Heart left ventricle (tissue), 16 donors: ENCODE measurements around the gene NPIPA2. TPM values are rescaled to one million over a fixed set of nuclear protein-coding genes. Genes with fewer than 3 reads are reported as not detected.
A peak's percentile ranks its signal among the peaks of the same experiment; 100 is the strongest.
"Not testable (repeated sequence)": the region's sequence is repeated elsewhere in the genome, so short reads cannot be mapped to it uniquely, and the experiment has no call there.

Experiments used
- ATAC-seq, 4 donors: fragments of 200-7000 bp; cut with Tn5 transposase; one replicate each; pipeline ENCODE4 v1.9.1; 2020 to 2022; ENCODE audit warnings: moderate library complexity in 4 of 4, mild to moderate bottlenecking in 3 of 4, moderate number of reproducible peaks in 1 of 4
- DNase-seq, 5 donors: peaks; one replicate each; pipeline ENCODE4 v3.0.0-alpha.2; 2020
- H3K27ac ChIP-seq, 12 donors: fragments of 200-600 bp; sonication (generic) in 4 of 12; one replicate each; pipeline versions ENCODE4 v1.5.0 to v1.8.0; 2016 to 2022; ENCODE audit warnings: mild to moderate bottlenecking in 2 of 12
- H3K27me3 ChIP-seq, 9 donors: fragments of 200-600 bp; sonication (generic) in 2 of 9; one replicate each; pipeline versions ENCODE4 v1.5.1 to v1.8.0; 2016 to 2022; ENCODE audit warnings: mild to moderate bottlenecking in 3 of 9
- H3K36me3 ChIP-seq, 9 donors: fragments of 200-600 bp; sonication (generic) in 2 of 9; one replicate each; pipeline versions ENCODE4 v1.5.0 to v1.8.0; 2018 to 2022; ENCODE audit warnings: mild to moderate bottlenecking in 2 of 9
- H3K4me1 ChIP-seq, 12 donors: fragments of 200-600 bp; sonication (generic) in 4 of 12; one replicate each; pipeline versions ENCODE4 v1.5.0 to v1.8.0; 2016 to 2022; ENCODE audit warnings: mild to moderate bottlenecking in 3 of 12
- H3K4me3 ChIP-seq, 12 donors: fragments of 200-600 bp; sonication (generic) in 4 of 12; one replicate each; pipeline versions ENCODE4 v1.5.0 to v1.8.0; 2017 to 2022; ENCODE audit warnings: mild to moderate bottlenecking in 9 of 12, moderate library complexity in 4 of 12
- H3K9me3 ChIP-seq, 12 donors: fragments of 200-600 bp; sonication (generic) in 4 of 12; one replicate each; pipeline versions ENCODE4 v1.5.0 to v1.8.0; 2016 to 2022; ENCODE audit warnings: mild to moderate bottlenecking in 1 of 12
- WGBS, 4 donors: extraction: QIAGEN DNeasy Blood & Tissue Kit in 2 of 4; methylation state at CpG; one replicate each; pipeline versions ENCODE4 v1.1.5 to v1.1.7; 2013 to 2018; 5-methylcytosine and 5-hydroxymethylcytosine counted together
- intact Hi-C, 10 donors: fragments of 100-400 bp; cut with DNase I; formaldehyde crosslinking; loops; one replicate each; pipeline versions ENCODE4 v1.11.1 to v1.14.2; 2022
- polyA plus RNA-seq, 2 donors: library from polyadenylated mRNA; stranded (reverse); fragments of 200-250 nt; gene quantifications; one replicate each; pipeline ENCODE4 v1.2.3, GENCODE V29; 2013
- total RNA-seq, 9 donors: library from RNA; depleted of rRNA in 2 of 9; stranded (reverse); fragments of >200 nt in 2 of 9; fragmentation: NEBNext Ultra II Directional in 3 of 9; extraction: Animal tissue kit (Norgen Biotek cat#: 25700) in 3 of 9; gene quantifications; one replicate each; pipeline versions ENCODE4 v1.1.0 to v1.2.4, GENCODE V29; 2016 to 2023
- donor health status: ischemic (EF 13 %, LVEDD 7.1; RV severe dilation, severe dysfunction).
- donor health status: healthy with polysubstance abuse.
- donor health status: DM: no; HTN: yes; CAD: no.
- donor health status: DM: no; HTN: no; CAD: no.
- donor health status: ischemic (EF 25% LVEDD 6.9; RV normal size, moderate dysfunction).
- donor health status: ischemic (EF 25% LVEDD 5.7; RV mildly dilated, moderate dysfunction).
- donor health status: healthy.
- donor health status: DM: yes; HTN: yes; CAD: no.
- donor health status: ischemic (EF 35%, LVEDD 5.7; RV mildly dilated, moderate dysfunction).
- donor health status: nonischemic (EF 11% LVEDD 7.7; RV severe dilation, severe dysfunction).
- donor health status: DM: yes; HTN: yes; CAD: no.
- donor health status: PGD.
- donor health status: ischemic (EF 29% LVEDD 5.4; RV normal size, mild dysfunction).
- donor health status: nonischemic (EF 23%, LVEDD 6.1; RV moderate dilation, normal function).

The NPIPA2 gene
- total and polyA plus RNA-seq, 11 donors, result 0.47 to 3.3 (median 1.5) TPM; not detected in 3

DNA sequence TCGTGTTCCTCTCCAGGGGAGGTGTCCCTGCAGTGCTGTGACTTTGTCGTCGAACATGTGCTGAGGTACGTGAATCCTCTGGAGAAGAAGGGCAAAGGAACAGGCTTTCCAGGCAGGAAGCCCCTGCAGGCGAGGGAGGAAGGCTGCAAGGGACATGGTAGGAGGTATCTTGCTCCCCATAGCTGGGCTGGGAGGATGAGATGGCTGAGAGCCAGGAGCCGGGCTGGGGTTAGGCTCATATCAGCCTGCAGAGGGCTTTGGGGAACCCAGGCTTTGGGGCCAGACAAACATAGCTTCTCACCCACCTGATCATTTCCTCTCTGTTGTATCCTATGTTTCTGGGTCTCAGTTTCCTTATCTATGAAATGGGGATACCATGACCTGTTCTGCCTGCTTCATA lies 34.4 kb downstream of the NPIPA2 start:
- H3K4me3 ChIP-seq, DNase-seq, H3K27ac ChIP-seq, ATAC-seq, H3K27me3 ChIP-seq, H3K36me3 ChIP-seq, H3K9me3 ChIP-seq, H3K4me1 ChIP-seq, intact Hi-C loops: not testable (repeated sequence)
- WGBS, 4 donors, result no CpG with 5 or more reads among the region's 6 CpGs

GRCh38 chr16:14779368-14779877 lies 37.1 kb downstream of the NPIPA2 start:
- H3K27ac ChIP-seq, H3K4me3 ChIP-seq, H3K4me1 ChIP-seq, H3K9me3 ChIP-seq, intact Hi-C loops, H3K36me3 ChIP-seq, ATAC-seq, H3K27me3 ChIP-seq: not testable (repeated sequence)
- WGBS, 4 donors, result 72 to 80% methylated on average over 10 to 11 of the region's 11 CpGs; no CpG with 5 or more reads in 2 of the 4 donors
- DNase-seq, result peak in 3 of 5 donors; percentile 7 to 16 (median 12)

- H3K4me1 ChIP-seq, H3K4me3 ChIP-seq, H3K9me3 ChIP-seq, intact Hi-C loops, DNase-seq, H3K27ac ChIP-seq, H3K27me3 ChIP-seq, H3K36me3 ChIP-seq: not testable (repeated sequence)
- no CpG with 5 or more reads among the region's 1 CpG for WGBS, 4 donors
- ATAC-seq, result peak in 1 of 4 donors; percentile 24
Observed at GRCh38 chr16:14786180-14786579, 43.8 kb downstream of the NPIPA2 start.

DNA sequence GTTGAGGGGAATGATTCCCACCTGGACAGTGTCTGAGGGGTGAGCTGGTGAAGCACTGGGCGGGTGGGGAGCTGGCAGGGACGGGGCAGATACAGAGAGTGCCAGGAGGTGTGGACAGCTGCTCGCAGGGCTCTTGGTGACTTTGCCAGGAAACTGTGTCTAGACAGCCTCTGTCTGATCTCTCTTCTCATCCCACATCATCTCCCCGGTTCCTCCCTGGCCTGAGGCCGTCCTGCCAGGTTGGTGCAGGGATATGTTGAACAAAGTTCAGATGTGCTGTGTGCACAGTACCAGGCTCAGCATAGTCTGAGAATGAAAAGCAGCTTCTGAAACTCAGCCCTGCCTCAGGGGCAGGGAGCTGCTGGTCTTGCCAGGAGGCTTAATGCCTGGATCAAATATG lies 47.2 kb downstream of the NPIPA2 start:
- H3K4me1 ChIP-seq, ATAC-seq, H3K9me3 ChIP-seq, H3K27ac ChIP-seq, H3K27me3 ChIP-seq, H3K36me3 ChIP-seq, DNase-seq, intact Hi-C loops, H3K4me3 ChIP-seq: not testable (repeated sequence)
- WGBS, 4 donors, result no CpG with 5 or more reads among the region's 5 CpGs

DNA sequence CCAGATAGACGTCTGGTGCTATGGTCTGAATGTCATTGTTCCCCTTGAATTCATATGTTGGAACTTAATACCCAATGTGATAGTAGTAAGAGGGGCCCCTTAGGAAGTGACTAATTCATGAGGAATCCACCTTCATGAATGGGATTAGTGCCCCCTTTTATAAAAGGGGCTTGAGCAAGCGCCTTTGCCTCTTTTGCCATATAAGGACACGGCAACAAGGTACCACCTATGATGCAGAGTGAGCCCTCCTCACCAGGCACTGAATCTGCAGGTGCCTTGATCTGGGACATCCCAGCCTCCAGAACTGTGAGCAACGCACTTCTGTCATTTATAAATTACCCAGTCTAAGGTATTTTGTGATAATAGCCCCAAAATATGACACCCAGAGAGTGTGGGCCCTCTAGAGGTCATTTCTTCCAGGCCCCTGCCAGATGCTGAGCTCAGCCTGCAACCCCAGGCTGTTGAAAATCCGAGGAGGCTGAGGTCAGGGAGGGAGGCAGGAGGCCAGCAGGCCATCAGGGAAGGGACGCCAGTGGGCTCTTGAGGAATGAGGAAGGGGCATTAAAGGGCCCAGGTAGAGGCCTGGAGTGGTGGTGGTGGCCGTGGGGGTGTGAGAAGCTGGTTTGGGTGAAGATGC lies 48.1 kb downstream of the NPIPA2 start:
- intact Hi-C loops, result not testable (repeated sequence)

GRCh38 chr16:14792914-14793313 lies 50.6 kb downstream of the NPIPA2 start:
- ATAC-seq, result peak in 3 of 4 donors; percentile 30 to 65 (median 62)

More for the DNA sequence above, 48.1 kb downstream of the NPIPA2 start:
- not testable (repeated sequence) for H3K4me3 ChIP-seq, H3K27ac ChIP-seq, H3K9me3 ChIP-seq, H3K36me3 ChIP-seq, DNase-seq, H3K27me3 ChIP-seq, ATAC-seq, H3K4me1 ChIP-seq
- no CpG with 5 or more reads among the region's 7 CpGs for WGBS, 4 donors

GRCh38 chr16:14797558-14797957 lies 55.2 kb downstream of the NPIPA2 start:
- intact Hi-C loops, H3K27me3 ChIP-seq, H3K4me3 ChIP-seq, H3K9me3 ChIP-seq, H3K36me3 ChIP-seq, H3K27ac ChIP-seq, DNase-seq, ATAC-seq, H3K4me1 ChIP-seq: not testable (repeated sequence)
- WGBS, 4 donors, result no CpG with 5 or more reads among the region's 2 CpGs

More at GRCh38 chr16:14792914-14793313, 50.6 kb downstream of the NPIPA2 start:
- H3K4me3 ChIP-seq, H3K27me3 ChIP-seq, H3K36me3 ChIP-seq, H3K4me1 ChIP-seq, H3K9me3 ChIP-seq, H3K27ac ChIP-seq, DNase-seq, intact Hi-C loops: not testable (repeated sequence)
- WGBS, 4 donors, result no CpG with 5 or more reads among the region's 2 CpGs

- ATAC-seq, H3K27ac ChIP-seq, H3K4me3 ChIP-seq, H3K36me3 ChIP-seq, H3K9me3 ChIP-seq, DNase-seq, H3K4me1 ChIP-seq, H3K27me3 ChIP-seq, intact Hi-C loops: not testable (repeated sequence)
- WGBS, 4 donors, result no CpG with 5 or more reads among the region's 2 CpGs
Observed at GRCh38 chr16:14803577-14803976, 61.2 kb downstream of the NPIPA2 start.

DNA sequence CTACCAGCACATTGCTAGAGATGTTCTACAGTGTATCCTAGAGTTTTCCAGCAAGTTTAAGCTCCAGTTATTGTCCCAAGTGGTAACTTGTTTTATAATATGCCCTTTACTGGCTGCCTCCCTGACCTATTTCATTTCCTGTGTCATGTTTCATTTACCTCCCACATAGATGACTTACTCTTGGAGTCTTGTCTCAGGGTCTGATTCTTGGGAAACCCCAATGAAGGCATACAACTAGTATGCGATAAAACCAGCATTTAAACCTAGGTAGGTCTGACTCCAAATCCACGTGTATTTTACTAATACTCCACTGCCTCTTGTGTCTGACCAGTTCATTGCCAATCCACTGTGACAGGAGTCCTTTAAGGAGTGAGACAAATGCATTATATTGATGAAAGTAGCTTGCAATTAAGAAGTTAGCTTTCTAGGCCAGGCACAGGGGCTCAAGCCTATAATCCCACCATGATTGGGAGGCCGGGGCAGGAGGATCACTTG lies 64.9 kb downstream of the NPIPA2 start:
- H3K27ac ChIP-seq, ATAC-seq, H3K4me3 ChIP-seq, H3K9me3 ChIP-seq, intact Hi-C loops, DNase-seq, H3K27me3 ChIP-seq, H3K4me1 ChIP-seq, H3K36me3 ChIP-seq: not testable (repeated sequence)
- 79 to 91% (median 83%) methylated on average over 3 of the region's 3 CpGs for WGBS, 4 donors

DNA sequence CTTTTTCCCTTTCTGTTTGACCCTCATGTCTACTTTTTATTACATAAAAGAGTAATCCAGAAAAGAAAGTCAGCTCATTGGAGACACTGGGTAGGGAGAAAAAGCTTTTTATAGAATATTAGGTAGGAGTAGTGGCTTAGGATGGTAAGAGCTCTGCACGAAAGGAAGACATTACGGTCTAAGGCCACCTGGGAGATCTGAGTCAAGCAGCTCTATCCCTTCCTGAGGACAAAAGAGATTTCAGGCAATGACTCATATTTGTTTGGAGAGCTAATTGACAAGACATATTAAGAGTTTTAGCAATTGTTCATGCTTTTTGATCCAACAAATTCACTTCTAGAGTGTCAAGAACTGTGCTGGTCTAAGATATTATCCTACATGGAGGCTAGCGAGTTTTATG lies 71.6 kb downstream of the NPIPA2 start:
- H3K9me3 ChIP-seq, H3K36me3 ChIP-seq, ATAC-seq, H3K27ac ChIP-seq, intact Hi-C loops, DNase-seq, H3K27me3 ChIP-seq, H3K4me3 ChIP-seq, H3K4me1 ChIP-seq: not testable (repeated sequence)
- 87 to 100% (median 94%) methylated on average over 1 to 2 of the region's 3 CpGs for WGBS, 4 donors
